GM12878 (cell line): ENCODE measurements around the gene MTERF1.

Experiments
- EP300 ChIP-seq, 2 experiments: fragments of 150-350 bp in 1 of 2; IDR thresholded peaks; 2 replicates each; pipeline ENCODE4 v1.6.1; 2011 to 2012; ENCODE audit warnings: low read depth in 2 of 2, low read length in 2 of 2, borderline replicate concordance in 1 of 2, improper control_type of control experiment in 1 of 2, inconsistent platforms in 1 of 2; ENCODE audit not compliant: control insufficient read depth in 1 of 2
- FOXM1 ChIP-seq: IDR thresholded peaks from 2 replicates; pipeline ENCODE4 v1.6.1; 2012; ENCODE audit warnings: low read depth, mild to moderate bottlenecking, inconsistent platforms, low read length, moderate library complexity
- POLR2A ChIP-seq: IDR thresholded peaks from 2 replicates; pipeline ENCODE4 v1.6.1; 2011; ENCODE audit warnings: low read depth, mild to moderate bottlenecking, low read length
- SREBF2 ChIP-seq: IDR thresholded peaks from 2 replicates; pipeline ENCODE4 v1.6.1; 2012; ENCODE audit warnings: mild to moderate bottlenecking, low read length

- no peak for TF ChIP-seq FOXM1
- no peak for TF ChIP-seq SREBF2
- TF ChIP-seq POLR2A = no peak
- no peak for TF ChIP-seq EP300 (IDR thresholded peaks at IDR 0.05; ENCODE audit: borderline replicate concordance in 1 of 2, control insufficient read depth in 1 of 2, low read depth in 2 of 2, low read length in 2 of 2)
These were observed 33.3 kb downstream of the MTERF1 start for GRCh38 chr7:91847231-91847630.
